ENCODE measurements around the gene CDC20.

DNA sequence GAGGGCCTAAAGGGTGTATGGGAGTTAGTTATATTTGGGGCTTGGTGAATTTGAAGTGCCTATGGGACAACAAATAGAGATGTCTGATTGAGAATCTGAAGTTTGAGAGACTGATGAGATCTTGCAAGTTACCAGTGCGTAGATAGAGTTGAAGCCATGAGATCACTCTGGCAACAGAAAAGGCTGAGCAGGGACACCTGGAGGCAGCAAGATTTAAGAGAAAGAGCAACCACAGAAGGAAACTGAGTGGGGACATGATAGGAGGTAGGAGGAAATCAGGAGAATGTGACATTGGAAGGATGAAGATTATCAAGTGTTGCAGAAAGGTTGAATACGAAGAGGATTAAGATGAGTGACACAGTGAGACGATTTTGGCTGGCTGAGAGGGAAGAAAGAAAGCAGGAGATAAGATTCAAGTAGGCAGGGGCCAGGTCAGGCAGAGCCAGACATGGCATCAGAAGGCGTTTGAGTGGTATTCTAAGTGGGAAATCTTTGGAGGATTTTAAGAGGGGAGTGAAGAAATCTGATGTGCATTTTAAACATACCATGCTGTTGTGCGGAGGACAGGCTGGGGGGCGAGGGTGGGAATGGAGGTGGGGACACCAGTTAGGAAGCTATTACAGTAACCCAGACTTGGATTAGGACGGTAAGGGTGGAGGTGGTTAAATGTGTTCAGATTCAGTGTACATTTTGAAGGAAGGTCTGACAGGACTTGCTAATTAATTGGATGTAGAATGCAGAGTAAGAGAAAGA is 24.2 kb upstream of the CDC20 start:
- TF ChIP-seq, protein P1, sequence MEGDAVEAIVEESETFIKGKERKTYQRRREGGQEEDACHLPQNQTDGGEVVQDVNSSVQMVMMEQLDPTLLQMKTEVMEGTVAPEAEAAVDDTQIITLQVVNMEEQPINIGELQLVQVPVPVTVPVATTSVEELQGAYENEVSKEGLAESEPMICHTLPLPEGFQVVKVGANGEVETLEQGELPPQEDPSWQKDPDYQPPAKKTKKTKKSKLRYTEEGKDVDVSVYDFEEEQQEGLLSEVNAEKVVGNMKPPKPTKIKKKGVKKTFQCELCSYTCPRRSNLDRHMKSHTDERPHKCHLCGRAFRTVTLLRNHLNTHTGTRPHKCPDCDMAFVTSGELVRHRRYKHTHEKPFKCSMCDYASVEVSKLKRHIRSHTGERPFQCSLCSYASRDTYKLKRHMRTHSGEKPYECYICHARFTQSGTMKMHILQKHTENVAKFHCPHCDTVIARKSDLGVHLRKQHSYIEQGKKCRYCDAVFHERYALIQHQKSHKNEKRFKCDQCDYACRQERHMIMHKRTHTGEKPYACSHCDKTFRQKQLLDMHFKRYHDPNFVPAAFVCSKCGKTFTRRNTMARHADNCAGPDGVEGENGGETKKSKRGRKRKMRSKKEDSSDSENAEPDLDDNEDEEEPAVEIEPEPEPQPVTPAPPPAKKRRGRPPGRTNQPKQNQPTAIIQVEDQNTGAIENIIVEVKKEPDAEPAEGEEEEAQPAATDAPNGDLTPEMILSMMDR (IDR thresholded peaks at IDR 0.05 in 2 of 3, conservative IDR thresholded peaks at IDR 0.05 in 1 of 3; ENCODE audit: control insufficient read depth in 2 of 3, extremely low read depth in 1 of 3, insufficient read depth in 1 of 3, low read depth in 3 of 3, low read length in 3 of 3) = no peak
- TF ChIP-seq FOXK2 (IDR thresholded peaks at IDR 0.05) (no peak), SP1 (IDR thresholded peaks at IDR 0.05; ENCODE audit: low read depth, low read length) (no peak), TCF12 (IDR thresholded peaks at IDR 0.05; ENCODE audit: low read depth, low read length) (no peak), STAT1 (conservative IDR thresholded peaks at IDR 0.05) (no peak), CREM (IDR thresholded peaks at IDR 0.05; ENCODE audit: low read depth) (no peak), EZH2 (IDR thresholded peaks at IDR 0.05; ENCODE audit: borderline replicate concordance, control insufficient read depth, low read depth, low read length) (no peak), ASH2L (IDR thresholded peaks at IDR 0.05; ENCODE audit: borderline replicate concordance, low read depth) (no peak), ZNF207 (IDR thresholded peaks at IDR 0.05; ENCODE audit: borderline replicate concordance) (no peak), NR2F1 (conservative IDR thresholded peaks at IDR 0.05) (no peak), CHD2 (IDR thresholded peaks at IDR 0.05; ENCODE audit: borderline replicate concordance, low read depth, low read length) (no peak)
- TF ChIP-seq, protein P2, sequence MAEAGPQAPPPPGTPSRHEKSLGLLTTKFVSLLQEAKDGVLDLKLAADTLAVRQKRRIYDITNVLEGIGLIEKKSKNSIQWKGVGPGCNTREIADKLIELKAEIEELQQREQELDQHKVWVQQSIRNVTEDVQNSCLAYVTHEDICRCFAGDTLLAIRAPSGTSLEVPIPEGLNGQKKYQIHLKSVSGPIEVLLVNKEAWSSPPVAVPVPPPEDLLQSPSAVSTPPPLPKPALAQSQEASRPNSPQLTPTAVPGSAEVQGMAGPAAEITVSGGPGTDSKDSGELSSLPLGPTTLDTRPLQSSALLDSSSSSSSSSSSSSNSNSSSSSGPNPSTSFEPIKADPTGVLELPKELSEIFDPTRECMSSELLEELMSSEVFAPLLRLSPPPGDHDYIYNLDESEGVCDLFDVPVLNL (IDR thresholded peaks at IDR 0.05; ENCODE audit: low read depth, low read length) = no peak
- TF ChIP-seq, protein P3, sequence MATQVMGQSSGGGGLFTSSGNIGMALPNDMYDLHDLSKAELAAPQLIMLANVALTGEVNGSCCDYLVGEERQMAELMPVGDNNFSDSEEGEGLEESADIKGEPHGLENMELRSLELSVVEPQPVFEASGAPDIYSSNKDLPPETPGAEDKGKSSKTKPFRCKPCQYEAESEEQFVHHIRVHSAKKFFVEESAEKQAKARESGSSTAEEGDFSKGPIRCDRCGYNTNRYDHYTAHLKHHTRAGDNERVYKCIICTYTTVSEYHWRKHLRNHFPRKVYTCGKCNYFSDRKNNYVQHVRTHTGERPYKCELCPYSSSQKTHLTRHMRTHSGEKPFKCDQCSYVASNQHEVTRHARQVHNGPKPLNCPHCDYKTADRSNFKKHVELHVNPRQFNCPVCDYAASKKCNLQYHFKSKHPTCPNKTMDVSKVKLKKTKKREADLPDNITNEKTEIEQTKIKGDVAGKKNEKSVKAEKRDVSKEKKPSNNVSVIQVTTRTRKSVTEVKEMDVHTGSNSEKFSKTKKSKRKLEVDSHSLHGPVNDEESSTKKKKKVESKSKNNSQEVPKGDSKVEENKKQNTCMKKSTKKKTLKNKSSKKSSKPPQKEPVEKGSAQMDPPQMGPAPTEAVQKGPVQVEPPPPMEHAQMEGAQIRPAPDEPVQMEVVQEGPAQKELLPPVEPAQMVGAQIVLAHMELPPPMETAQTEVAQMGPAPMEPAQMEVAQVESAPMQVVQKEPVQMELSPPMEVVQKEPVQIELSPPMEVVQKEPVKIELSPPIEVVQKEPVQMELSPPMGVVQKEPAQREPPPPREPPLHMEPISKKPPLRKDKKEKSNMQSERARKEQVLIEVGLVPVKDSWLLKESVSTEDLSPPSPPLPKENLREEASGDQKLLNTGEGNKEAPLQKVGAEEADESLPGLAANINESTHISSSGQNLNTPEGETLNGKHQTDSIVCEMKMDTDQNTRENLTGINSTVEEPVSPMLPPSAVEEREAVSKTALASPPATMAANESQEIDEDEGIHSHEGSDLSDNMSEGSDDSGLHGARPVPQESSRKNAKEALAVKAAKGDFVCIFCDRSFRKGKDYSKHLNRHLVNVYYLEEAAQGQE (IDR thresholded peaks at IDR 0.05; ENCODE audit: low read depth, low read length) = no peak

Measured in GM12878 (cell line).